ENCODE results near the gene CLCNKB.

DNA sequence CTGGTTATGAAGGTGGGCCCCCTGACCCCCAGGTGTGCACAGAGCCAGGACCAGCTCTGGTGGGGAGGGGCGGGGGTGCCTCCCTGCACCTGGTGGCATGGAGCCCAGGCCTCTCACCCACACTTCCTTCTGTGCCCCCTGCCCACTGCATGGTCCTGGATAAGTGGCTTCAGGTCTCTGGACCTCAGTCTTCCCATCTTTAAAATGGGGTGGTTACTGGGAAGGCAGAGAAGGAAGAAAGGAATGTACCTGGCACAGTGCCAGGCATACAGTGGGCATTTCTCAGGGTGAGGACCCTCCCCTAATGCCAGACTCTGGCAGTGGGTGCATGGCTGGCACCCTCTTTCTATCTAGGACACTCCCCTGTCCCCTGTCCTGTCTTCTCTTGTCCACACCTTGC is 14.3 kb upstream of the CLCNKB start:
- TF ChIP-seq POLR2A (IDR thresholded peaks at IDR 0.05; ENCODE audit: low read depth, low read length) = no peak
- no peak for TF ChIP-seq POLR2AphosphoS5 (IDR thresholded peaks at IDR 0.05; ENCODE audit: low read depth, low read length)

Measured in GM12892 (cell line).